ENCODE measurements around the gene MAB21L1. TPM values are rescaled to one million over a fixed set of nuclear protein-coding genes. Genes with fewer than 3 reads are reported as not detected.

Gene MAB21L1
- total and polyA plus RNA-seq, 2 donors (not counting 3 experiments of a cell fraction or from before 2014, with no cell fraction given), result 0.03 TPM; not detected in 1

DNA sequence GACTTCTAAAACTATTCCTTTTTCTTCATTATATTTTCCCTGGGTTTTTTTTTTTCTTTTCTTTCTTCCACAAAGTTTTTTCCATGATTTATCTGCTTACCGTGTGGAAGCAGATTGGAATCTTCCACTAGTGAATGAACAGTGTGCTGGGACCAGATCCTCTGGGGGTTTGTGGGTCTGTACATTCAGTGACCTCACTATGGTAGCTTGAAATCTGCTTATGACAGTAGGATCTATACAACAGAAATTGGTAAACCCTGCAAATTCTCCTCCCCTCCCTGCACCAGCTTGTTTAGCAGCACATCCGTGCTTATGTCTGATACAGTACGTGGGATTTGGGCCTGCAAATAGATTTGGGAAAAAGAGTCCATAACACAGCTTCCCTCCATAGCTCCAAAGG lies 26.0 kb upstream of the MAB21L1 start:
- no peaks in the 10 kb centered on the region for H4K20me1 ChIP-seq (replicated peaks; ENCODE audit: control insufficient read depth, extremely low read depth, insufficient read depth, low read length)
- H3K9ac ChIP-seq (replicated peaks; ENCODE audit: extremely low read depth, insufficient read depth, low read length), result no peak overlapping the region
- POLR2A ChIA-PET, result no interaction called here
- no peaks in the 10 kb centered on the region for H3K27me3 ChIP-seq (ENCODE audit: control insufficient read depth in 2 of 2, insufficient read depth in 2 of 2, low read length in 2 of 2)
- no peak overlapping the region for H3K4me3 ChIP-seq (replicated peaks in 1 of 3; ENCODE audit: insufficient read depth in 1 of 3, low read depth in 1 of 3, low read length in 3 of 3)
- H3K4me2 ChIP-seq (ENCODE audit: insufficient read depth, low read length), result no peak overlapping the region
- H3K4me1 ChIP-seq (ENCODE audit: control insufficient read depth, extremely low read depth, insufficient read depth, low read length), result no peaks in the 10 kb centered on the region
- no peak overlapping the region for H3K27ac ChIP-seq (ENCODE audit: insufficient read depth, low read depth, low read length)
- no peaks in the 10 kb centered on the region for H3K79me2 ChIP-seq (ENCODE audit: control insufficient read depth, insufficient read depth, low read length)
- H3K9me3 ChIP-seq (replicated peaks; ENCODE audit: control insufficient read depth, insufficient read depth, low read length), result no peaks in the 10 kb centered on the region
- TF ChIP-seq GATA2 (IDR thresholded peaks at IDR 0.05; ENCODE audit: insufficient read depth, insufficient read length, low read depth, low read length), result no peak
- TF ChIP-seq, protein P1, sequence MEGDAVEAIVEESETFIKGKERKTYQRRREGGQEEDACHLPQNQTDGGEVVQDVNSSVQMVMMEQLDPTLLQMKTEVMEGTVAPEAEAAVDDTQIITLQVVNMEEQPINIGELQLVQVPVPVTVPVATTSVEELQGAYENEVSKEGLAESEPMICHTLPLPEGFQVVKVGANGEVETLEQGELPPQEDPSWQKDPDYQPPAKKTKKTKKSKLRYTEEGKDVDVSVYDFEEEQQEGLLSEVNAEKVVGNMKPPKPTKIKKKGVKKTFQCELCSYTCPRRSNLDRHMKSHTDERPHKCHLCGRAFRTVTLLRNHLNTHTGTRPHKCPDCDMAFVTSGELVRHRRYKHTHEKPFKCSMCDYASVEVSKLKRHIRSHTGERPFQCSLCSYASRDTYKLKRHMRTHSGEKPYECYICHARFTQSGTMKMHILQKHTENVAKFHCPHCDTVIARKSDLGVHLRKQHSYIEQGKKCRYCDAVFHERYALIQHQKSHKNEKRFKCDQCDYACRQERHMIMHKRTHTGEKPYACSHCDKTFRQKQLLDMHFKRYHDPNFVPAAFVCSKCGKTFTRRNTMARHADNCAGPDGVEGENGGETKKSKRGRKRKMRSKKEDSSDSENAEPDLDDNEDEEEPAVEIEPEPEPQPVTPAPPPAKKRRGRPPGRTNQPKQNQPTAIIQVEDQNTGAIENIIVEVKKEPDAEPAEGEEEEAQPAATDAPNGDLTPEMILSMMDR (IDR thresholded peaks at IDR 0.05; ENCODE audit: extremely low read depth in 1 of 2, insufficient read depth in 1 of 2, low read depth in 1 of 2, low read length in 2 of 2), result no peak
- no peak for TF ChIP-seq MYC (IDR thresholded peaks at IDR 0.05; ENCODE audit: low read depth, low read length)
- no peak for TF ChIP-seq MAX (IDR thresholded peaks at IDR 0.05; ENCODE audit: insufficient read depth, insufficient read length)
- no peak for TF ChIP-seq POLR2A (IDR thresholded peaks at IDR 0.05; ENCODE audit: low read depth, low read length)
- TF ChIP-seq POLR2AphosphoS5 (IDR thresholded peaks at IDR 0.05; ENCODE audit: insufficient read depth, low read depth, low read length), result no peak
- TF ChIP-seq FOS (IDR thresholded peaks at IDR 0.05; ENCODE audit: borderline replicate concordance, insufficient read depth, low read length), result no peak
- TF ChIP-seq JUN (IDR thresholded peaks at IDR 0.05; ENCODE audit: borderline replicate concordance, insufficient read depth, insufficient read length, low read depth), result no peak
- TF ChIP-seq EZH2 (IDR thresholded peaks at IDR 0.05; ENCODE audit: borderline replicate concordance, low read depth, low read length, severe bottlenecking), result no peak
- dilution Hi-C loops (cut with MboI; ENCODE audit: extremely low pct_ligation_motif_present, low sequenced_read_pairs) (no loop called here), intact Hi-C loops (cut with micrococcal nuclease) (no loop called here)
- H2AFZ ChIP-seq (ENCODE audit: low read depth, low read length), result no peak overlapping the region
- CTCF ChIA-PET, result no interaction called here
- BruUV-seq (replicated peaks), result no TSS peak
- H3K9me1 ChIP-seq (replicated peaks; ENCODE audit: control insufficient read depth, extremely low read depth, insufficient read depth, low read length), result no peaks in the 10 kb centered on the region
- no peak for DNase-seq (ENCODE audit: low read depth, low spot score)
- no peaks in the 10 kb centered on the region for H3K36me3 ChIP-seq (ENCODE audit: control insufficient read depth in 2 of 2, extremely low read depth in 1 of 2, insufficient read depth in 2 of 2, low read length in 2 of 2)
- no peak for FAIRE-seq

Measured in endothelial cell of umbilical vein (primary cell).